Measurements from ENCODE around the gene PHLDB1. TPM values are rescaled to one million over a fixed set of nuclear protein-coding genes. Genes with fewer than 3 reads are reported as not detected.
"Not testable (repeated sequence)": the region's sequence is repeated elsewhere in the genome, so short reads cannot be mapped to it uniquely, and the experiment has no call there.

PHLDB1 gene
- polyA plus RNA-seq, 6 donors from 2014 or later: 0.54 TPM; not detected in 5

- no peak for ATAC-seq (ENCODE audit: low read depth in 2 of 2)
- H3K4me1 Mint-ChIP-seq: peaks cover 0 to 7% (median 0%) of the 10 kb centered on the region in 3 donors
- no peak for DNase-seq
- H3K36me3 Mint-ChIP-seq: peaks cover 9 to 13% of the 10 kb centered on the region in 2 donors
- no peaks in the 10 kb centered on the region for H3K27me3 Mint-ChIP-seq
- H3K9me3 Mint-ChIP-seq: no peaks in the 10 kb centered on the region
- H3K4me3 Mint-ChIP-seq: no peak overlapping the region
- H3K27ac Mint-ChIP-seq: no peak overlapping the region
These were observed 14.6 kb upstream of the PHLDB1 start for GRCh38 chr11:118592616-118593367.

- peaks cover 14 to 19% of the 10 kb centered on the region in 2 donors for H3K36me3 Mint-ChIP-seq
- not testable (repeated sequence) for DNase-seq; H3K4me1 Mint-ChIP-seq; H3K4me3 Mint-ChIP-seq; H3K9me3 Mint-ChIP-seq; H3K27me3 Mint-ChIP-seq; ATAC-seq (ENCODE audit: low read depth in 2 of 2)
- peak overlapping the region in 3 of 6 donors; percentile 57 to 79 (median 57) for H3K27ac Mint-ChIP-seq
These were observed 12.4 kb upstream of the PHLDB1 start for GRCh38 chr11:118594984-118595383.

GRCh38 chr11:118596224-118597146, 10.9 kb upstream of the PHLDB1 start:
- no peak overlapping the region for H3K4me3 Mint-ChIP-seq
- DNase-seq: no peak
- H3K36me3 Mint-ChIP-seq: peaks cover 15 to 28% of the 10 kb centered on the region in 2 donors
- no peak for ATAC-seq (ENCODE audit: low read depth in 2 of 2)
- H3K4me1 Mint-ChIP-seq: peaks cover 0 to 7% (median 0%) of the 10 kb centered on the region in 3 donors
- H3K9me3 Mint-ChIP-seq: no peaks in the 10 kb centered on the region
- peak overlapping the region in 3 of 6 donors; percentile 9 to 47 (median 14) for H3K27ac Mint-ChIP-seq
- H3K27me3 Mint-ChIP-seq: no peaks in the 10 kb centered on the region

- no peak for DNase-seq
- Mint-ChIP-seq H3K4me3 (no peak overlapping the region), H3K27ac (peak overlapping the region in 2 of 6 donors; percentile 22 to 41), H3K27me3 (no peaks in the 10 kb centered on the region), H3K36me3 (peaks cover 25 to 37% of the 10 kb centered on the region in 2 donors), H3K4me1 (peaks cover 0 to 7% (median 0%) of the 10 kb centered on the region in 3 donors), H3K9me3 (no peaks in the 10 kb centered on the region)
- no peak for ATAC-seq (ENCODE audit: low read depth in 2 of 2)
These were observed 9.9 kb upstream of the PHLDB1 start for GRCh38 chr11:118597556-118597955.

GRCh38 chr11:118602331-118602730, 5.1 kb upstream of the PHLDB1 start:
- peaks cover 17 to 28% of the 10 kb centered on the region in 2 donors for H3K36me3 Mint-ChIP-seq
- H3K4me1 Mint-ChIP-seq: peaks cover 3 to 6% (median 5%) of the 10 kb centered on the region in 3 donors
- no peaks in the 10 kb centered on the region for H3K9me3 Mint-ChIP-seq
- H3K4me3 Mint-ChIP-seq: no peak overlapping the region
- no peak for DNase-seq
- no peaks in the 10 kb centered on the region for H3K27me3 Mint-ChIP-seq
- H3K27ac Mint-ChIP-seq: peak overlapping the region in 2 of 6 donors; percentile 12 to 49
- ATAC-seq (ENCODE audit: low read depth in 2 of 2): no peak

GRCh38 chr11:118603709-118604108, 3.7 kb upstream of the PHLDB1 start:
- peaks cover 6 to 12% (median 9%) of the 10 kb centered on the region in 3 donors for H3K4me1 Mint-ChIP-seq
- H3K9me3 Mint-ChIP-seq; DNase-seq; ATAC-seq (ENCODE audit: low read depth in 2 of 2); H3K27me3 Mint-ChIP-seq; H3K4me3 Mint-ChIP-seq: not testable (repeated sequence)
- H3K27ac Mint-ChIP-seq: peak overlapping the region in 1 of 6 donors; percentile 75
- H3K36me3 Mint-ChIP-seq: peaks cover 17 to 22% of the 10 kb centered on the region in 2 donors

- H3K4me3 Mint-ChIP-seq: peak overlapping the region in 1 of 8 donors; percentile 21
- peaks cover 0 to 3% (median 0%) of the 10 kb centered on the region in 7 donors for H3K9me3 Mint-ChIP-seq
- H3K27me3 Mint-ChIP-seq: peaks cover 8 to 10% (median 9%) of the 10 kb centered on the region in 3 donors
- peaks cover 14 to 21% (median 18%) of the 10 kb centered on the region in 3 donors for H3K4me1 Mint-ChIP-seq
- peaks cover 15 to 21% of the 10 kb centered on the region in 2 donors for H3K36me3 Mint-ChIP-seq
- peak overlapping the region in 1 of 6 donors; percentile 67 for H3K27ac Mint-ChIP-seq
- ATAC-seq (ENCODE audit: low read depth in 2 of 2) (no peak), DNase-seq (no peak)
These were observed 2.8 kb upstream of the PHLDB1 start for GRCh38 chr11:118604566-118604965.

GRCh38 chr11:118605116-118605867, 2.1 kb upstream of the PHLDB1 start:
- Mint-ChIP-seq H3K27me3 (peaks cover 8 to 18% (median 16%) of the 10 kb centered on the region in 3 donors), H3K27ac (peak overlapping the region in 2 of 6 donors; percentile 16 to 42), H3K9me3 (peaks cover 0 to 3% (median 0%) of the 10 kb centered on the region in 7 donors), H3K36me3 (peaks cover 10 to 16% of the 10 kb centered on the region in 2 donors), H3K4me1 (peaks cover 19 to 26% (median 25%) of the 10 kb centered on the region in 3 donors), H3K4me3 (peak overlapping the region in 1 of 8 donors; percentile 36)
- ATAC-seq (ENCODE audit: low read depth in 2 of 2): no peak
- DNase-seq: no peak

GRCh38 chr11:118606157-118606843, 1.1 kb upstream of the PHLDB1 start:
- DNase-seq: no peak
- H3K9me3 Mint-ChIP-seq: peaks cover 0 to 3% (median 0%) of the 10 kb centered on the region in 7 donors
- peak overlapping the region in 7 of 8 donors; percentile 69 to 84 (median 75) for H3K4me3 Mint-ChIP-seq

GRCh38 chr11:118606844-118607228, 579 bp upstream of the PHLDB1 start:
- peaks cover 13 to 25% (median 17%) of the 10 kb centered on the region in 3 donors for H3K27me3 Mint-ChIP-seq
- no peak for ATAC-seq (ENCODE audit: low read depth in 2 of 2)
- H3K27ac Mint-ChIP-seq: peak overlapping the region in 3 of 6 donors; percentile 15 to 98 (median 79)
- H3K9me3 Mint-ChIP-seq: peaks cover 0 to 3% (median 0%) of the 10 kb centered on the region in 7 donors
- H3K4me1 Mint-ChIP-seq: peaks cover 24 to 32% (median 31%) of the 10 kb centered on the region in 3 donors
- DNase-seq: no peak
- peak overlapping the region; percentile 53 to 84 (median 74) for H3K4me3 Mint-ChIP-seq
- peaks cover 5 to 6% of the 10 kb centered on the region in 2 donors for H3K36me3 Mint-ChIP-seq

More at GRCh38 chr11:118606157-118606843, 1.1 kb upstream of the PHLDB1 start:
- Mint-ChIP-seq H3K36me3 (peaks cover 10% of the 10 kb centered on the region in 2 donors), H3K4me1 (peaks cover 23 to 30% (median 30%) of the 10 kb centered on the region in 3 donors), H3K27ac (peak overlapping the region in 2 of 6 donors; percentile 79 to 98), H3K27me3 (peaks cover 12 to 22% (median 17%) of the 10 kb centered on the region in 3 donors)
- no peak for ATAC-seq (ENCODE audit: low read depth in 2 of 2)

GRCh38 chr11:118608360-118609227, 1.2 kb downstream of the PHLDB1 start:
- H3K27me3 Mint-ChIP-seq: peaks cover 13 to 36% (median 19%) of the 10 kb centered on the region in 3 donors
- H3K27ac Mint-ChIP-seq: peak overlapping the region; percentile 52 to 97 (median 90)
- DNase-seq (peak; percentile 75), ATAC-seq (ENCODE audit: low read depth in 2 of 2) (peak; percentile 63 to 69)
- peaks cover 24 to 32% (median 31%) of the 10 kb centered on the region in 3 donors for H3K4me1 Mint-ChIP-seq
- peak overlapping the region; percentile 83 to 94 (median 85) for H3K4me3 Mint-ChIP-seq
- H3K9me3 Mint-ChIP-seq: peaks cover 0 to 3% (median 0%) of the 10 kb centered on the region in 7 donors
- H3K36me3 Mint-ChIP-seq: no peaks in the 10 kb centered on the region
